OCI-LY3 (cell line): Measurements from ENCODE around the gene SNX13.

ENCODE experiments used
- H2AFZ ChIP-seq: fragments of 200-600, 300-600 bp; shearing (Covaris generic); 2 replicates; pipeline ENCODE4 v1.6.0; 2014; ENCODE audit warnings: antibody characterized with exemption, low read depth, low read length
- H3K27ac ChIP-seq: fragments of 200-600, 300-600 bp; sonication (generic); 2 replicates; pipeline ENCODE4 v1.5.1; 2014; ENCODE audit warnings: mild to moderate bottlenecking, low read length, moderate library complexity, mixed read lengths
- H3K27me3 ChIP-seq: fragments of 200-600, 300-600 bp; sonication (generic); 2 replicates; pipeline ENCODE4 v1.6.1; 2014; ENCODE audit warnings: low read depth, low read length, mixed read lengths
- H3K36me3 ChIP-seq: fragments of 200-600, 300-600 bp; sonication (generic); replicated peaks from 2 replicates; pipeline ENCODE3; 2014; ENCODE audit warnings: low read depth, low read length, mixed read lengths
- H3K4me1 ChIP-seq: fragments of 300-600, 200-600 bp; sonication (generic); 2 replicates; pipeline ENCODE4 v1.6.1; 2014; ENCODE audit warnings: low read length, mixed read lengths
- H3K4me2 ChIP-seq: fragments of 200-600, 300-600 bp; sonication (generic); 2 replicates; pipeline ENCODE4 v1.6.1; 2014; ENCODE audit warnings: low read length, mixed read lengths
- H3K4me3 ChIP-seq: fragments of 300-600, 200-600 bp; sonication (generic); 2 replicates; pipeline ENCODE4 v1.5.1; 2014; ENCODE audit warnings: antibody characterized with exemption, mild to moderate bottlenecking, low read length, moderate library complexity
- H3K79me2 ChIP-seq: fragments of 300-600, 200-600 bp; shearing (Covaris generic); 2 replicates; pipeline ENCODE4 v1.6.1; 2014; ENCODE audit warnings: mild to moderate bottlenecking, low read length, mixed read lengths
- H3K9ac ChIP-seq: fragments of 300-600, 200-600 bp; shearing (Covaris generic); 2 replicates; pipeline ENCODE4 v1.6.0; 2014; ENCODE audit warnings: mild to moderate bottlenecking, low read length, moderate library complexity
- H3K9me3 ChIP-seq: fragments of 200-600, 300-600 bp; shearing (Covaris generic); 2 replicates; pipeline ENCODE4 v1.6.1; 2014; ENCODE audit warnings: low read length, mixed read lengths; ENCODE audit not compliant: insufficient read depth
- H4K20me1 ChIP-seq: fragments of 200-600, 300-600 bp; sonication (generic); 2 replicates; pipeline ENCODE4 v1.6.1; 2016; ENCODE audit warnings: low read length, mixed read lengths; ENCODE audit not compliant: insufficient read depth
- EZH2phosphoT487 ChIP-seq: fragments of 200-600 bp; shearing (Covaris generic); IDR thresholded peaks from 2 replicates; pipeline ENCODE4 v1.6.1; 2018; ENCODE audit warnings: antibody characterized with exemption, mixed run types, low read depth
- TF ChIP-seq, protein P1 (sequence below): fragments of 200-600, 300-600 bp; sonication (generic); IDR thresholded peaks from 2 replicates; pipeline ENCODE4 v1.5.1; 2014; ENCODE audit warnings: antibody characterized with exemption, low read length, low read depth

Gene SNX13

DNA sequence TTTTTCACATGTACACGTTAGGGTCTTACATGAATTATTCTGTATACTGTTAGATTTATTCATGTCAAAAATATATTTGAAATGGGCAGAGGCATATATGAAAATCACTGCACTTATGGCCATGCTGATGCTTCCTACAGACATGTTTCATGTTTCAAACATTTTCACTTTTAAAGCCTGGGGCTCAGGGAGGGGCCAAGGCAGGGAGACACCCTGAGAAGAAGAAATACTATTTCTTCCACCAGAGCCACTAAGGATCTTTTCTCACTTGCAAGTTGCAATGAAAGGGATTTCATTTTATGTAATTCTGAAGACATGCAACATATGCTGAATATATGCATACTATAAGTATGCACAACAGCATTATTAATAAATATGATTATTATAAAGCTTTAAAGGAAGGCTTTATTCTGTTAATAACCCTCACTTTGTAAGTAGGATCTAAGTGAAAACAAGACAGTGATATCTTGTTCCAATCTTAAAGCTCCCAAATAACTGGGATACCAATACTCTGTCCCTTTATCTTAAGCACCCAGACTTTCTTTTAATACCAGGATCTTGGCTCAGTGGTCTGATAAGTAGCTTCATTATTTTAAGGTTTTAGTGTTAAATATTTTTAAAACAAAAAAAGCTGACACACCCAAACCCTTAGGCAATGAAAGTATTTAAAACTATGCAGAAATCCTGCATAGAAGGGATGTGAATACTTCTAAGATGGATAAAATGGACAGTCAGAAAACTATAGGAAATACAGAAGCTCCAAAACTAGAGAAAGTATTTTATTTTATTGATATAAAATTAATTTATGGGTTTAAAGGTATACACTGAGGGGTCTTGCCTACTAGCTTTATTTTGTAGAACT is 148.0 kb downstream of the SNX13 start:
- no peak overlapping the region for H3K27ac ChIP-seq
- no peaks in the 10 kb centered on the region for H3K27me3 ChIP-seq
- H3K4me3 ChIP-seq, result no peak overlapping the region
- TF ChIP-seq, protein P1, sequence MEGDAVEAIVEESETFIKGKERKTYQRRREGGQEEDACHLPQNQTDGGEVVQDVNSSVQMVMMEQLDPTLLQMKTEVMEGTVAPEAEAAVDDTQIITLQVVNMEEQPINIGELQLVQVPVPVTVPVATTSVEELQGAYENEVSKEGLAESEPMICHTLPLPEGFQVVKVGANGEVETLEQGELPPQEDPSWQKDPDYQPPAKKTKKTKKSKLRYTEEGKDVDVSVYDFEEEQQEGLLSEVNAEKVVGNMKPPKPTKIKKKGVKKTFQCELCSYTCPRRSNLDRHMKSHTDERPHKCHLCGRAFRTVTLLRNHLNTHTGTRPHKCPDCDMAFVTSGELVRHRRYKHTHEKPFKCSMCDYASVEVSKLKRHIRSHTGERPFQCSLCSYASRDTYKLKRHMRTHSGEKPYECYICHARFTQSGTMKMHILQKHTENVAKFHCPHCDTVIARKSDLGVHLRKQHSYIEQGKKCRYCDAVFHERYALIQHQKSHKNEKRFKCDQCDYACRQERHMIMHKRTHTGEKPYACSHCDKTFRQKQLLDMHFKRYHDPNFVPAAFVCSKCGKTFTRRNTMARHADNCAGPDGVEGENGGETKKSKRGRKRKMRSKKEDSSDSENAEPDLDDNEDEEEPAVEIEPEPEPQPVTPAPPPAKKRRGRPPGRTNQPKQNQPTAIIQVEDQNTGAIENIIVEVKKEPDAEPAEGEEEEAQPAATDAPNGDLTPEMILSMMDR, result no peak
- no peak for TF ChIP-seq EZH2phosphoT487
- H3K4me2 ChIP-seq, result no peak overlapping the region
- H3K4me1 ChIP-seq, result no peaks in the 10 kb centered on the region
- no peaks in the 10 kb centered on the region for H3K79me2 ChIP-seq
- no peak overlapping the region for H2AFZ ChIP-seq
- H3K36me3 ChIP-seq, result peaks cover 3% of the 10 kb centered on the region
- H4K20me1 ChIP-seq, result no peaks in the 10 kb centered on the region
- H3K9ac ChIP-seq, result no peak overlapping the region
- no peaks in the 10 kb centered on the region for H3K9me3 ChIP-seq

DNA sequence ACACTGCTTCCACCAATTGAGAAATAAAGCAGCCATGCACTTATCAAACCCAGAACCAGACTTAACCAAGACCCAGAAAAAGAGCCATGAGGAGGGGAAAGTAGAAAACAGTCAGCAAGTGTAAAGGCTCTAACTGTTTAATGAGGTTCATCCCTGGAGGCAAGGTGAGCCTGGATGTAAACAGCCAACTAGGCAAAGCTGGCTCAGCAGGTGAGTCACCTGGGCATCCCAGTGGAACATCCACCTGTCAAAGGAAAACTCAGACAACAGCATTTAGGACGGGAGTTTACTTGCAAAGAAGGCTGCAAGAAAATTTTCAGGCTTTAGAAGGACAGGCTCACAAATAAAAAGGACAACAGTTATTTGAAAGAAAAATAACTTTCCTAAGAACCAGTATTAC is 153.0 kb downstream of the SNX13 start:
- no peak overlapping the region for H3K27ac ChIP-seq
- H3K79me2 ChIP-seq, result no peaks in the 10 kb centered on the region
- H3K27me3 ChIP-seq, result no peaks in the 10 kb centered on the region
- no peaks in the 10 kb centered on the region for H3K9me3 ChIP-seq
- H3K4me2 ChIP-seq, result no peak overlapping the region
- H3K36me3 ChIP-seq, result no peaks in the 10 kb centered on the region
- no peak overlapping the region for H2AFZ ChIP-seq
- TF ChIP-seq, protein P1, result no peak
- TF ChIP-seq EZH2phosphoT487, result no peak
- no peak overlapping the region for H3K4me3 ChIP-seq
- no peak overlapping the region for H3K9ac ChIP-seq
- H4K20me1 ChIP-seq, result no peaks in the 10 kb centered on the region
- no peaks in the 10 kb centered on the region for H3K4me1 ChIP-seq

DNA sequence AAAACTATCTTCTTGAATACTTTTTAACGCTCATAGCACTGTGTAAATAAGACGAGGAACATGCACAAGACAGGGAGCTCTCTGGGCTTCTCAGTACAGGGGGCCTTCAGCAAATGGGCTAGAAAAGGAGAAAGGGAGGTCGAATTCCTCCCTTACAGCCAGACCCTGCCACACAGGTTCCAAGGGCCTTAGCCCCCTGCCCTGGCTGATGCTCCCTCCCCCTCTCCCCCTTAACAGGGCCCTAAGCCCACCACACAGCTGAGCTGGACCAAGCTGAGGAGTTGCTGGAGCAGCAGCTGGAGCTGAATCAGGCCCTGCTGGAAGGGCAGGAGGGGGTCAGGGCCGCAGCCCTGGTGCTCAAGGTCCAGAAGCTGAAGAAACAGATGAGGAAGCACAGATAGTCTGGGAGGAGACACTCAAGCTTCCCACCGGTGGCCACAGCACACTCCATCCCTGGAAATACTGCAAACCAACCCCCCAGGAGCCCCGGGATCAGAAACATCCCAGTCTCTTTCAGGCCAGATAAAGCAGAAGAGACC is 153.9 kb downstream of the SNX13 start:
- no peak overlapping the region for H3K4me2 ChIP-seq
- no peaks in the 10 kb centered on the region for H4K20me1 ChIP-seq
- no peak overlapping the region for H3K9ac ChIP-seq
- no peaks in the 10 kb centered on the region for H3K4me1 ChIP-seq
- no peaks in the 10 kb centered on the region for H3K9me3 ChIP-seq
- no peaks in the 10 kb centered on the region for H3K36me3 ChIP-seq
- H3K4me3 ChIP-seq, result no peak overlapping the region
- H3K27ac ChIP-seq, result no peak overlapping the region
- H3K27me3 ChIP-seq, result no peaks in the 10 kb centered on the region
- no peaks in the 10 kb centered on the region for H3K79me2 ChIP-seq
- TF ChIP-seq, protein P1, result no peak
- no peak for TF ChIP-seq EZH2phosphoT487
- H2AFZ ChIP-seq, result no peak overlapping the region

DNA sequence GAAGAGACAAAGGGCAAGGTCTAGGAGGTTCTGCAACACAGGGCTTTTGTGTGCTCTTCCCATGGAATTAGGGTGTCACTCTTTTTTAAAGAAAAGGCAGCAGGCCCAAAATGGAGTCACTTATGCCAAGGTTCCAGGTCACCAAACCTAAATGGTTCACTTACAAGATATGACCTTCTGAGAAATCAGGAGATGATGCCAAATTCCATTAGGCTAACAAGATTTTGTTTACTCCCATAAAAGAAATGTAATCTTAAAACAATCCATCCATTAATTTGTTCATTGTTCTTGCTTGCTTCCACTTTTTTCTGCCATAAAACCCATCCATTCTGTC is 158.1 kb downstream of the SNX13 start:
- Histone ChIP-seq H3K27ac (no peak overlapping the region), H3K79me2 (no peaks in the 10 kb centered on the region), H3K36me3 (no peaks in the 10 kb centered on the region), H3K4me1 (no peaks in the 10 kb centered on the region), H3K4me2 (no peak overlapping the region), H3K27me3 (no peaks in the 10 kb centered on the region), H3K9ac (no peak overlapping the region), H3K9me3 (no peaks in the 10 kb centered on the region), H2AFZ (no peak overlapping the region), H3K4me3 (no peak overlapping the region), H4K20me1 (no peaks in the 10 kb centered on the region)
- TF ChIP-seq, protein P1, result no peak
- TF ChIP-seq EZH2phosphoT487, result no peak
